Activated naive CD8-positive, alpha-beta T cell treated with anti-CD3 and anti-CD28 coated beads for 36 hours (primary cell): ENCODE measurements around the gene UBE3B. TPM values are rescaled to one million over a fixed set of nuclear protein-coding genes. Genes with fewer than 3 reads are reported as not detected.
A peak's percentile ranks its signal among the peaks of the same experiment; 100 is the strongest.

ENCODE experiments used
- DNase-seq: peaks from one replicate; pipeline ENCODE4 v3.0.0; 2021
- H3K27ac Mint-ChIP-seq: one replicate; pipeline ENCODE4 v1.8.0; 2022; ENCODE audit warnings: mild to moderate bottlenecking, moderate library complexity, mixed read lengths
- H3K27me3 Mint-ChIP-seq: one replicate; pipeline ENCODE4 v1.8.0; 2022; ENCODE audit warnings: mild to moderate bottlenecking, mixed read lengths
- H3K36me3 Mint-ChIP-seq: one replicate; pipeline ENCODE4 v1.8.0; 2021; ENCODE audit warnings: mild to moderate bottlenecking, mixed read lengths
- H3K4me1 Mint-ChIP-seq: one replicate; pipeline ENCODE4 v1.8.0; 2021; ENCODE audit warnings: mixed read lengths
- H3K4me3 Mint-ChIP-seq: one replicate; pipeline ENCODE4 v1.8.0; 2022; ENCODE audit warnings: mild to moderate bottlenecking, moderate library complexity, mixed read lengths
- H3K9me3 Mint-ChIP-seq: one replicate; pipeline ENCODE4 v1.8.0; 2022; ENCODE audit warnings: mixed read lengths
- total RNA-seq, 2 experiments: library from RNA; stranded (reverse); gene quantifications; one replicate each; pipeline ENCODE4 v1.2.3, GENCODE V29; 2021

UBE3B gene
- total RNA-seq, 2 experiments from 2014 or later: 23.4 to 23.5 TPM

DNA sequence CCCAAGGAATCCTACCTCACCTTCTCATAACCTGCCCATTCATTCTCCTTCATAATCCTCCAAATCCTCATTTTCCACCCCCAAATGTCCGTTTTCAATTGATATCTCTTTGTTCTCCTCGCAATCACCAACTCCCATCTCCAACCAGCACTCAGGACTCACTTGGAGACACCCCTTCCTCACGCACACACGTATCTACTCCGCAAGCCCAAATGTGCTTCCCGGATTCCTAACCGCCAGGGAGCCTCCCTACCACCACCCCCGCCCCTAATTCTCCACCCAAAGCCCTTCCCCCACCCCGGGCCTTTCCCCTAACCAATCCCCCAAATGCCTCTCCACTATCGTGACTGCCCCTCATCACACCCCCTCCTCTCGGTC is 638 bp upstream of the UBE3B start:
- H3K4me1 Mint-ChIP-seq: peaks cover 30% of the 10 kb centered on the region

GRCh38 chr12:109477963-109478315 is 505 bp downstream of the UBE3B start:
- Mint-ChIP-seq H3K4me1 (peaks cover 29% of the 10 kb centered on the region), H3K9me3 (no peaks in the 10 kb centered on the region), H3K36me3 (peaks cover 3% of the 10 kb centered on the region), H3K27me3 (no peaks in the 10 kb centered on the region), H3K4me3 (peak overlapping the region; percentile 99), H3K27ac (peak overlapping the region; percentile 100)
- no peak for DNase-seq

More for the DNA sequence above, 638 bp upstream of the UBE3B start:
- H3K4me3 Mint-ChIP-seq: peak overlapping the region; percentile 99
- H3K9me3 Mint-ChIP-seq: no peaks in the 10 kb centered on the region
- H3K27me3 Mint-ChIP-seq: no peaks in the 10 kb centered on the region
- no peak for DNase-seq
- H3K27ac Mint-ChIP-seq: peak overlapping the region; percentile 100
- peaks cover 3% of the 10 kb centered on the region for H3K36me3 Mint-ChIP-seq

GRCh38 chr12:109479761-109480160 is 2.3 kb downstream of the UBE3B start:
- Mint-ChIP-seq H3K4me1 (peaks cover 27% of the 10 kb centered on the region), H3K27ac (no peak overlapping the region), H3K36me3 (peaks cover 7% of the 10 kb centered on the region), H3K4me3 (no peak overlapping the region), H3K27me3 (no peaks in the 10 kb centered on the region), H3K9me3 (no peaks in the 10 kb centered on the region)
- DNase-seq: no peak

DNA sequence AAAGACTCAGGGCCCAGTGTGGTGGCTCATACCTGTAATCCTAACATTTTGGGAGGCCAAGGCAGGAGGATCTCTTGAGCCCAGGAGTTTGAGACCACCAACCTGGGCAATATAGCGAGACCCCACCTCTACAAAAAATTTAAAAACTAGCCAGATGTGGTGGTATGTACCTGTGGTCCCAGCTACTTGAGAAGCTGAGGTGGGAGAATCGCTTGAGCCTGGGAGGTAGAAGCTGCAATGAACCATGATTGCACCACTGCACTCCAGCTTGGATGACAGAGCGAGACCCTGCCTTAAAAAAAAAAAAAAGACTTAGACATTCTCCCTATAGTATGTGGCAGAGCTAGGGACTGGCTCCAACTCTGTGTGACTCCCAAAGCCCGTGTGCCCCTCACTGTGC is 2.9 kb downstream of the UBE3B start:
- Mint-ChIP-seq H3K27me3 (no peaks in the 10 kb centered on the region), H3K27ac (no peak overlapping the region), H3K4me1 (peaks cover 26% of the 10 kb centered on the region)

DNA sequence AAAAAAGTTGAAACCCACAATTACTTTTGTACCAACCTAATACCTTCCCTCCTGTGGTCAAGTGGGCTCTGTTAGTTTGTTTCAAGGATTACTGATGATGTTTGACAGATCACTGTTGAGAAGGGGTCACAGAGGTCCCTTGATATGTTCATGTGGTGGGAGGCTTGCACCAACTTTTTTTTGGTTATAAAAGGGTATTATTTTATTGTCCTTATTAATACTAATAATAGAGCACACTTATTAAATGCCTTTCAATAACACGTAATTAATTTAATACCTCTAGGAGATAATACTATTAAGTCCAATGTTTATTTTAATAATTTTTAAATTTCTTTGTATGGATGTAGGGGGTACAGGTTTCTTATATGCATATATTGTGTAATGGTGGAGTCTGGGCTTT is 4.4 kb downstream of the UBE3B start:
- DNase-seq: no peak
- H3K4me3 Mint-ChIP-seq: no peak overlapping the region
- H3K27ac Mint-ChIP-seq: no peak overlapping the region
- H3K36me3 Mint-ChIP-seq: peaks cover 10% of the 10 kb centered on the region
- H3K4me1 Mint-ChIP-seq: peaks cover 15% of the 10 kb centered on the region
- no peaks in the 10 kb centered on the region for H3K9me3 Mint-ChIP-seq
- H3K27me3 Mint-ChIP-seq: no peaks in the 10 kb centered on the region

More for the DNA sequence above, 2.9 kb downstream of the UBE3B start:
- Mint-ChIP-seq H3K9me3 (no peaks in the 10 kb centered on the region), H3K4me3 (no peak overlapping the region), H3K36me3 (peaks cover 10% of the 10 kb centered on the region)
- DNase-seq: no peak

GRCh38 chr12:109482491-109482890 is 5.1 kb downstream of the UBE3B start:
- no peak for DNase-seq
- H3K4me3 Mint-ChIP-seq: no peak overlapping the region
- H3K36me3 Mint-ChIP-seq: peaks cover 8% of the 10 kb centered on the region
- H3K9me3 Mint-ChIP-seq: no peaks in the 10 kb centered on the region
- H3K27me3 Mint-ChIP-seq: no peaks in the 10 kb centered on the region
- H3K4me1 Mint-ChIP-seq: peaks cover 15% of the 10 kb centered on the region
- no peak overlapping the region for H3K27ac Mint-ChIP-seq

GRCh38 chr12:109482894-109483293 is 5.5 kb downstream of the UBE3B start:
- DNase-seq: no peak
- Mint-ChIP-seq H3K27me3 (no peaks in the 10 kb centered on the region), H3K9me3 (no peaks in the 10 kb centered on the region), H3K36me3 (peaks cover 8% of the 10 kb centered on the region), H3K4me3 (no peak overlapping the region), H3K27ac (no peak overlapping the region), H3K4me1 (peaks cover 15% of the 10 kb centered on the region)

- Mint-ChIP-seq H3K27me3 (no peaks in the 10 kb centered on the region), H3K9me3 (no peaks in the 10 kb centered on the region), H3K36me3 (peaks cover 8% of the 10 kb centered on the region), H3K4me3 (no peak overlapping the region), H3K4me1 (peaks cover 15% of the 10 kb centered on the region), H3K27ac (no peak overlapping the region)
- DNase-seq: no peak
Observed at GRCh38 chr12:109483346-109483745, 5.9 kb downstream of the UBE3B start.

DNA sequence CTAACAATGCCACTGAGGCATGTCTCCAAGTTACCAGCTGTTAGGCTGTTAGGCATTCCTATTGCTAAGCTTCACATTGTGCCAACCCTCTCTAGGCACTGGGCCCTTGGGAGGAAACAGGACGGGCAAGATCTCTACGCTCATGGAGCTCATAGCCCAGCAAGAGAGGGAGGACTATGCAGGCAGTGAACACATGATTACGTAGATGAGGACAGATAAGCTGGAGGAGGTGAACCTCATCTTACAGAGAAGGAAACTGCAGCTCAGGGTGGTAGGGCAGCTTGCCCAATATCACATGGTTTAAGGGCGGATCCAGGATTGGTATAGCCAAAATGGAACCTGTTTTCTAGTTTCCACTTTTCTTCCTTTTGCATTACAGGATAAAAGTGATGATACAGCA is 7.8 kb downstream of the UBE3B start:
- no peak for DNase-seq
- peaks cover 11% of the 10 kb centered on the region for H3K36me3 Mint-ChIP-seq
- no peaks in the 10 kb centered on the region for H3K4me1 Mint-ChIP-seq
- no peaks in the 10 kb centered on the region for H3K9me3 Mint-ChIP-seq
- H3K27ac Mint-ChIP-seq: no peak overlapping the region
- no peaks in the 10 kb centered on the region for H3K27me3 Mint-ChIP-seq
- no peak overlapping the region for H3K4me3 Mint-ChIP-seq

DNA sequence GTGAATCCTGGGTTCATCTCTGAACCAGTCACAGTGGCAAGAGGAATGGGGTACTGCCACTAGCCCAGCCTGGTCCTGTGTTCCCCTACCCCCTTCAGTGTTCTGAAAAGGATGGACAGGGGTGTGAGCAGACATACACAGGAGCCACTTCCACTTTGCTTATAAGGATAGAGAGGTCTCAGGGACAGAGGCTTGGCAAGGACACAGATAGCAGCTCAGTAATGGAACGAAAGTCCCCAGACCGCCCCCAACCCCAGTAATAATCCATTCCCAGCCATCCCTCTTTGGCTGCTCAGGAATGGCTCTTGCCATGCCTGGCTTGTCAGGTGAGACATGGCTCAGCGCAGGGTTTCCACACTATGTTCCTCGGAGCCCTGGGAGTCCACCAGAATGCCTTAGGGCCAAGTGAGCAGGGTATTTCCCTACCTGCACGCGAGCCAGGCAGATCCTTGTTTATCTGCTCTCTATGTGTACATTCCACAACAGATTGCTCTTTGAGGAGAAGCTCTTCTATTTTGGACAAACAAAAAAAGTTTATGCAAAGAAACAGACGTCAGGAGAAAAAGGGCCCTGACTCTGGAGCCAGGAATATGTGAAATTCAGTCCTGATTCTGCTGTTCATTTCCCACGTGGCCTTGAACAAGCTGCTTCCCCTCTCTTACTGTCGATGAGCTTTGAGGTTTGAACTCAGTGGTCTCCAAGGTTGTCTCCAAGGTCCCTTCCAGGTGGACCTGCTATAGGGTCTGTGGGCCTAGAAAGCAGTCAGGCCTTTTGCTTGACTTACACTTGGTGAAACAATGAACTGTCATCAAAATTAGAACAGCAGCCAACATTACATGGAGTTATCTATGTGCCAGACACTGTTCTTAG is 10.0 kb downstream of the UBE3B start:
- H3K27ac Mint-ChIP-seq: no peak overlapping the region
- H3K4me3 Mint-ChIP-seq: no peak overlapping the region
- no peak for DNase-seq
- H3K27me3 Mint-ChIP-seq: no peaks in the 10 kb centered on the region
- peaks cover 14% of the 10 kb centered on the region for H3K36me3 Mint-ChIP-seq
- H3K4me1 Mint-ChIP-seq: no peaks in the 10 kb centered on the region
- H3K9me3 Mint-ChIP-seq: no peaks in the 10 kb centered on the region

DNA sequence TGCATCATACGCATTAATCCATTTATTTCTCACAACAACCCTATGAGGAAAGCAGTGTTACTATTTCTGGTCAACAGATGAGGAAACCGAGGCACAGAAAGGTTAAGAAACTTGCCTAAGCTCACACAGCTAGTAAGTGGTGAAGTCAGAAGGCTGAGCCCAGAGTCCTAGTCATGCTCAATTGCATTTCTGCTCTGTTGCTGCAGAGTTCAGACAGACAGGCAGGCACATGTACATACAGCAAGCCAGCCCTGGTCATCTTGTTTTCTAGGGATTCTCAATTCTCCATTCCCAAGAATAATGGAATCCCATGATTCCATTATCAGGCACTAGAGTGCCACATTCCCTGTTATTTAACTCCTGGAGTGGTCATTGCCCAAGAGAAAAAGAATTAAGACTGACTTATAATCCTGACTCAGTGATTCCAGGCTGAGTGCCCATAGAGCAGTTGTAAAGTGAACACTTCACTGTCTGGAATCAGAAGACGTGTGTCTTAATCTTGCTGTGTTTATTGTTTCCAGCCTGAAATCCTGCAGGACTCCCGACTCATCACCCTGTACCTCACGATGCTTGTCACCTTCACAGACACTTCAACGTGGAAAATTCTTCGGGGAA is 10.7 kb downstream of the UBE3B start:
- DNase-seq: no peak
- no peaks in the 10 kb centered on the region for H3K27me3 Mint-ChIP-seq
- peaks cover 14% of the 10 kb centered on the region for H3K36me3 Mint-ChIP-seq
- H3K27ac Mint-ChIP-seq: no peak overlapping the region
- no peak overlapping the region for H3K4me3 Mint-ChIP-seq
- no peaks in the 10 kb centered on the region for H3K9me3 Mint-ChIP-seq
- H3K4me1 Mint-ChIP-seq: no peaks in the 10 kb centered on the region

- H3K27ac Mint-ChIP-seq: no peak overlapping the region
- H3K4me3 Mint-ChIP-seq: no peak overlapping the region
- H3K9me3 Mint-ChIP-seq: no peaks in the 10 kb centered on the region
- H3K36me3 Mint-ChIP-seq: peaks cover 15% of the 10 kb centered on the region
- DNase-seq: no peak
- no peaks in the 10 kb centered on the region for H3K4me1 Mint-ChIP-seq
- no peaks in the 10 kb centered on the region for H3K27me3 Mint-ChIP-seq
Observed at GRCh38 chr12:109489016-109489954, 11.9 kb downstream of the UBE3B start.

- Mint-ChIP-seq H3K27me3 (no peaks in the 10 kb centered on the region), H3K36me3 (peaks cover 14% of the 10 kb centered on the region), H3K4me3 (no peak overlapping the region), H3K27ac (no peak overlapping the region), H3K9me3 (no peaks in the 10 kb centered on the region), H3K4me1 (peaks cover 2% of the 10 kb centered on the region)
- DNase-seq: no peak
Observed at GRCh38 chr12:109489955-109490565, 12.6 kb downstream of the UBE3B start.

DNA sequence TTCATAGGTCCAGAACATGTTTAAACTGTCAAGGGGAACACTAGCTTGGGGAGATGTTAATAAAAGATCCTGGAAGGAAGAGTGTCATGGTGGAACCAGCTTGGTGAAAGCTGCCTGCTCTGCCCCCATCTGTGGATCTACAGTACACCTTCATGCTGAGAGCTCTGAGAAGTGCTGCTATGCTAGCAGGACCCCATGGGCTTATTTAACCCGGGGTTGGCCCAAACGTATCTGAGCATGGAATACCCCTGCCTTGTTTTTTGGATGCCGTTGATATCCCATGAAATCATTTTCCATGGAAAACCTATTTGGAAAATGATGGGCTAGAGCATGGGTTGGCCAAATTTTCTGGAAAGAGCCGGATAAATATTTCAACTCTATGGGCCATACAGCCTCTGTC is 14.2 kb downstream of the UBE3B start:
- Mint-ChIP-seq H3K9me3 (no peaks in the 10 kb centered on the region), H3K27me3 (no peaks in the 10 kb centered on the region), H3K4me1 (peaks cover 5% of the 10 kb centered on the region), H3K36me3 (peaks cover 28% of the 10 kb centered on the region), H3K27ac (no peak overlapping the region), H3K4me3 (no peak overlapping the region)
- DNase-seq: no peak

- H3K27ac Mint-ChIP-seq: no peak overlapping the region
- peaks cover 28% of the 10 kb centered on the region for H3K36me3 Mint-ChIP-seq
Observed at GRCh38 chr12:109492371-109492770, 14.9 kb downstream of the UBE3B start.

More at GRCh38 chr12:109492371-109492770, 14.9 kb downstream of the UBE3B start:
- Mint-ChIP-seq H3K9me3 (no peaks in the 10 kb centered on the region), H3K4me1 (peaks cover 5% of the 10 kb centered on the region), H3K4me3 (no peak overlapping the region), H3K27me3 (no peaks in the 10 kb centered on the region)
- no peak for DNase-seq
